GM12874 (cell line): ENCODE results near the gene TXNDC5.

Experiments used
- CTCF ChIP-seq: IDR thresholded peaks from 2 replicates; pipeline ENCODE4 v1.5.1; 2011; ENCODE audit warnings: low read depth, mild to moderate bottlenecking, control low read depth, low read length, moderate library complexity; ENCODE audit not compliant: insufficient read depth

The TXNDC5 gene

GRCh38 chr6:7910654-7911344 lies at the start of gene TXNDC5:
Gene TXNDC5, minus strand, starts transcription at chr6:7910788. Its CDS starts 12 bp downstream, at chr6:7910776.
- no peak for TF ChIP-seq CTCF

- TF ChIP-seq CTCF = no peak
These were observed 49.6 kb upstream of the TXNDC5 start for GRCh38 chr6:7960141-7960540.

DNA sequence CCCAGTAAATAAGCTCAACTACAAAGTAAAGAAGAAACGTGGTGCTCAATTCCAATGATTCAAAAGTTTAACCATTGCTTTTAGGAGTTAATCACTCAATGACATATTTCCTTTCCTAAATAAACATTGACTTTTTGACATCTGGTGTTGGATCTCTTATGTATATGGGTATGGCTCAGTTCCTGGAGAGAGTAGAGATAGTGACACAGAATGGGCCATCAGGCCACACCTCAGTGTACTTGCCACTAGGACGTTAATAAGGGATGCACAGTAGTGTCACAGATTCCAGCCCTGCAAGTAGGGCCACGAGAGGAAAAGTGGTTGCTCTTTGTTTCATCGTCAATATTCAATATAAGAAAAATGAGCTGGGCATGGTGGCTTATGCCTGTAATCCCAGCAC lies 48.9 kb upstream of the TXNDC5 start:
- TF ChIP-seq CTCF = no peak

GRCh38 chr6:7958464-7958863 lies 47.9 kb upstream of the TXNDC5 start:
- TF ChIP-seq CTCF = no peak

GRCh38 chr6:7956257-7956656 lies 45.7 kb upstream of the TXNDC5 start:
- no peak for TF ChIP-seq CTCF

DNA sequence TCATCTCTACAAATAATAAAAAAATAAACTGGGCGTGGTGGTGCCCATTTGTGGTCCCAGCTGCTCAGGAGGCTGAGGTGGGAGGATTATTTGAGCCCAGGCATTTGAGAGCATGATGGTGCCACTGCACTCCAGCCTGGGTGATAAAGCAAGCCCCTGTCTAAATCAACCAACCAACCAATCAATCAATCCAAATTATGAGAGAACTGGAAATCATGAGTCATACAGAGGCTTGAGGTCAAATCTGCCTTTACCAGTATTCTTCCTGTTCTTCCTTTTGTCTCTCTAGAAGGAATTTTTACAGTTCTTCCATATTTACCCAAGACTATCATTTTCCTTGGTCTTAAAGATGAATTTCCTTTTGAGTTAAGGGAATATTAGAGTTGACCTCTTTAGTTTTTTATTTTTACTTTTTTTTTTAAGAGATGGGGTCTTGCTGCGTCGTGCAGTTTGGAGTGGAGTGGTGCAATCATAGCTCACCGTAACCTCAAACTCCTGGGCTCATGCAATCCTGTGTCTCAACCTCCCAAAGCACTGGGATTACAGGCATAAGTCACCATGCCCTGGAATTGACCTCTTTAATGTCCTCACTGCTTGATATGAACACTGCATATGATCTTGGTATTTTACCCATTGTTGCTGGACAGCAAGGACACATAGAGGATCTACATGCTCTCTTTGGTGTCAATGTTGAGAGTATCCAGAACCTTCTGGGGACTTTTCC lies 44.1 kb upstream of the TXNDC5 start:
- no peak for TF ChIP-seq CTCF

DNA sequence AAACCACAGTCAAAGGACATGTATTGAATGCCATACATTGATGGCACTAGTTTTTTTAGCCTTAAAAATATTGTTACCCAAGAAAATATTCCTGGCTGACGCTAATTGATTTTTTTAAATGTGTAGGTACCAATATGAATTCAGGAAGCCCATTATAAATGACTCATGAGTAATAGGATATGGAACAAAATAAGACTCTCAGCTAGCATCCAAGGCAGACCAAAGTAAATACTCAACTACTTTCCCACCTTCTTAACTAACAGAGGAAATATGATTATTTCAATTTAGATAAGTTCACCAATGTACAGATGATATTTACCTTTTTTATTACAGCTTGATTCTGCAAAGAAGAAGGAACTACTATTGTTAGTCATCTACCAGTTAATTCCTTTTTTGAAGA lies 43.2 kb upstream of the TXNDC5 start:
- no peak for TF ChIP-seq CTCF
